Measurements from ENCODE around the gene PTPRN.

Gene PTPRN

DNA sequence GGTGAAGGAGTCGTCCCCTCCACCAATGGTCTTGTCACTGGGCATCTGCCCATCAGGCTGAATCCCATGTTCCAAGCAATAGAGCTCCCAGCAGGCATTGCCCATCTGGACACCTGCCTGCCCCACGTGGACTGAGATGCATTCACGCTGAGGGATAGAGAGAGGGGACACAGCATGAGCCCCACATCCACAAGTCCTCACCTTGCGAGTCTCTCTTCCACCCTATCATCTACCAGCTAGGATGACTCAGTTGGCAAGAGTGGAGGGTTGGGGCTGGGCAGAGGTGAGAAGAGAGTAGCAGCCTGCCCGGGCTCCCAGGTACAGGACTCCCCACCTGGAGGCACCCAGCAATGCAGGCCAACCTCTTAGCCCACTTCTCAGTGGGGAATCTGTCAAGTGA lies 57.1 kb downstream of the PTPRN start:
- peaks cover 15% of the 10 kb centered on the region for H4K20me1 ChIP-seq (ENCODE audit: insufficient read depth, low read length, poor library complexity, severe bottlenecking)
- no peaks in the 10 kb centered on the region for H3K36me3 ChIP-seq (ENCODE audit: insufficient read depth, low read length)
- H3K27me3 ChIP-seq (ENCODE audit: insufficient read depth, low read length, poor library complexity, severe bottlenecking), result peaks cover 45% of the 10 kb centered on the region
- H3K79me2 ChIP-seq (ENCODE audit: insufficient read depth, low read length), result no peaks in the 10 kb centered on the region
- peaks cover 60% of the 10 kb centered on the region for H3K4me1 ChIP-seq (ENCODE audit: insufficient read depth, low read length, poor library complexity, severe bottlenecking)
- no peaks in the 10 kb centered on the region for H3K9me2 ChIP-seq (replicated peaks; ENCODE audit: low read depth, low read length)
- H2AFZ ChIP-seq (ENCODE audit: low read length), result no peak overlapping the region
- H3K9me3 ChIP-seq (ENCODE audit: insufficient read depth, low read depth, low read length), result no peaks in the 10 kb centered on the region
- TF ChIP-seq EZH2phosphoT487 (IDR thresholded peaks at IDR 0.05; ENCODE audit: borderline replicate concordance), result no peak
- TF ChIP-seq, protein P1, sequence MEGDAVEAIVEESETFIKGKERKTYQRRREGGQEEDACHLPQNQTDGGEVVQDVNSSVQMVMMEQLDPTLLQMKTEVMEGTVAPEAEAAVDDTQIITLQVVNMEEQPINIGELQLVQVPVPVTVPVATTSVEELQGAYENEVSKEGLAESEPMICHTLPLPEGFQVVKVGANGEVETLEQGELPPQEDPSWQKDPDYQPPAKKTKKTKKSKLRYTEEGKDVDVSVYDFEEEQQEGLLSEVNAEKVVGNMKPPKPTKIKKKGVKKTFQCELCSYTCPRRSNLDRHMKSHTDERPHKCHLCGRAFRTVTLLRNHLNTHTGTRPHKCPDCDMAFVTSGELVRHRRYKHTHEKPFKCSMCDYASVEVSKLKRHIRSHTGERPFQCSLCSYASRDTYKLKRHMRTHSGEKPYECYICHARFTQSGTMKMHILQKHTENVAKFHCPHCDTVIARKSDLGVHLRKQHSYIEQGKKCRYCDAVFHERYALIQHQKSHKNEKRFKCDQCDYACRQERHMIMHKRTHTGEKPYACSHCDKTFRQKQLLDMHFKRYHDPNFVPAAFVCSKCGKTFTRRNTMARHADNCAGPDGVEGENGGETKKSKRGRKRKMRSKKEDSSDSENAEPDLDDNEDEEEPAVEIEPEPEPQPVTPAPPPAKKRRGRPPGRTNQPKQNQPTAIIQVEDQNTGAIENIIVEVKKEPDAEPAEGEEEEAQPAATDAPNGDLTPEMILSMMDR (conservative IDR thresholded peaks at IDR 0.05; ENCODE audit: low read length), result no peak
- H3F3A ChIP-seq (ENCODE audit: low read depth), result no peaks in the 10 kb centered on the region
- peak overlapping the region; percentile 85 for H3K4me2 ChIP-seq (ENCODE audit: low read depth, low read length, poor library complexity, severe bottlenecking)
- peak overlapping the region; percentile 73 for H3K4me3 ChIP-seq (ENCODE audit: low read length, poor library complexity, severe bottlenecking)
- H3K9ac ChIP-seq (ENCODE audit: low read depth, low read length, poor library complexity, severe bottlenecking), result peak overlapping the region; percentile 47

DNA sequence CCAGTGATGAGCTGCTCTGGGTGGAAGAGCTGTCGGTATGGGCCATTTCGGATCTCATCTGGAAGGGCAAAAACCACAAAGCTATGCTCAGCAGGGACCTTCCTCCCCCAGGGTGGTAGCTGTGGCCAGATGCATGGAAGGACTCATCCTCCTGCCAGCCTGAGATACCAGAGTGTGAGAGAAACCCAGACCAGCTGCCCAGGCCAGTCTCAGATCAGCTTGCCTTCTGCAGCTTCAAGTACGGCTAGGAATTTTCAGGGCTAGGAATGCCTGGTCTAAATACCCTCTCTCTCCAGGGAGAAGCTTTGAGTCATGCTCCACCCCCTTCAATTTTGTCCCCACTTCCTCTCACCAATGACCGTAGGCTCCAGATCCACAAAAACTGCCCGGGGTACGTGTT lies 57.5 kb downstream of the PTPRN start:
- peaks cover 64% of the 10 kb centered on the region for H3K4me1 ChIP-seq (ENCODE audit: insufficient read depth, low read length, poor library complexity, severe bottlenecking)
- H3K36me3 ChIP-seq (ENCODE audit: insufficient read depth, low read length), result no peaks in the 10 kb centered on the region
- no peak overlapping the region for H3K9ac ChIP-seq (ENCODE audit: low read depth, low read length, poor library complexity, severe bottlenecking)
- H3F3A ChIP-seq (ENCODE audit: low read depth), result no peaks in the 10 kb centered on the region
- peaks cover 17% of the 10 kb centered on the region for H4K20me1 ChIP-seq (ENCODE audit: insufficient read depth, low read length, poor library complexity, severe bottlenecking)
- no peak for TF ChIP-seq EZH2phosphoT487 (IDR thresholded peaks at IDR 0.05; ENCODE audit: borderline replicate concordance)
- TF ChIP-seq, protein P1 (conservative IDR thresholded peaks at IDR 0.05; ENCODE audit: low read length), result no peak
- H3K4me3 ChIP-seq (ENCODE audit: low read length, poor library complexity, severe bottlenecking), result no peak overlapping the region
- H2AFZ ChIP-seq (ENCODE audit: low read length), result no peak overlapping the region
- H3K9me3 ChIP-seq (ENCODE audit: insufficient read depth, low read depth, low read length), result no peaks in the 10 kb centered on the region
- H3K79me2 ChIP-seq (ENCODE audit: insufficient read depth, low read length), result peaks cover 2% of the 10 kb centered on the region; the same call in 1 of the 2 replicates
- peaks cover 45% of the 10 kb centered on the region for H3K27me3 ChIP-seq (ENCODE audit: insufficient read depth, low read length, poor library complexity, severe bottlenecking)
- no peaks in the 10 kb centered on the region for H3K9me2 ChIP-seq (replicated peaks; ENCODE audit: low read depth, low read length)
- H3K4me2 ChIP-seq (ENCODE audit: low read depth, low read length, poor library complexity, severe bottlenecking), result peak overlapping the region; percentile 85

DNA sequence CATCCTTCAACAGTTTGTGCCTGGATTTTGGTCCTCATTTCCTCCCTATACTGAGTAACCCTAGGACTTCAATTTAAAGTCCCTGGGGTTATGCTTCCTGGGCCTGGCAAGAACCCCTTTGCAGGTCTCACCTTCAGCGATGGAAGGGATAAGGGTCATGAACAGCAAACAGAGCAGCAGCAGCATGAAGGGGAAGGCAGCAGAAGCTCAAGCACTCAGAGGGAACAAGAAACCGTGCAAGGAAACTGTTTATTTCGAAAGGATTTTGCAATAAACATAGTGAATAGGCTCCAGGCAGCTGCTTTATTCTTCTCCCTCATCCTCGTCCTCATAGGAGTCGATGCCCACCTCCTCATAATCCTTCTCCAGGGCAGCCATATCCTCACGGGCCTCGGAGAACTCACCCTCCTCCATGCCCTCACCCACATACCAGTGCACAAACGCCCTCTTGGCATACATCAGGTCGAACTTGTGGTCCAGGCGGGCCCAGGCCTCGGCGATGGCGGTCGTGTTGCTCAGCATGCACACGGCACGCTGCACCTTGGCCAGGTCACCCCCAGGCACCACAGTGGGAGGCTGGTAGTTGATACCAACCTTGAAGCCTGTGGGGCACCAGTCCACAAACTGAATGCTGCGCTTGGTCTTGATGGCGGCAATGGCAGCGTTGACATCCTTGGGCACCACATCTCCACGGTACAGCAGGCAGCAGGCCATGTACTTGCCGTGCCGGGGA lies 59.0 kb downstream of the PTPRN start:
- Histone ChIP-seq H3K27me3 (ENCODE audit: insufficient read depth, low read length, poor library complexity, severe bottlenecking) (peaks cover 35% of the 10 kb centered on the region), H3K4me2 (ENCODE audit: low read depth, low read length, poor library complexity, severe bottlenecking) (peak overlapping the region; percentile 78), H3K9ac (ENCODE audit: low read depth, low read length, poor library complexity, severe bottlenecking) (peak overlapping the region; percentile 25), H3K9me2 (replicated peaks; ENCODE audit: low read depth, low read length) (no peaks in the 10 kb centered on the region), H3K9me3 (ENCODE audit: insufficient read depth, low read depth, low read length) (no peaks in the 10 kb centered on the region), H4K20me1 (ENCODE audit: insufficient read depth, low read length, poor library complexity, severe bottlenecking) (peaks cover 27% of the 10 kb centered on the region), H2AFZ (ENCODE audit: low read length) (no peak overlapping the region), H3K79me2 (ENCODE audit: insufficient read depth, low read length) (peaks cover 15% of the 10 kb centered on the region), H3F3A (ENCODE audit: low read depth) (no peaks in the 10 kb centered on the region), H3K36me3 (ENCODE audit: insufficient read depth, low read length) (no peaks in the 10 kb centered on the region), H3K4me3 (ENCODE audit: low read length, poor library complexity, severe bottlenecking) (peak overlapping the region; percentile 46), H3K4me1 (ENCODE audit: insufficient read depth, low read length, poor library complexity, severe bottlenecking) (peaks cover 73% of the 10 kb centered on the region)
- no peak for TF ChIP-seq EZH2phosphoT487 (IDR thresholded peaks at IDR 0.05; ENCODE audit: borderline replicate concordance)
- TF ChIP-seq, protein P1 (conservative IDR thresholded peaks at IDR 0.05; ENCODE audit: low read length), result no peak
